DND-41 (cell line): ENCODE data around the gene GNAI2.
"Not testable (repeated sequence)": the region's sequence is repeated elsewhere in the genome, so short reads cannot be mapped to it uniquely, and the experiment has no call there.

Experiments used
- ATAC-seq: fragments of 200-7000 bp; cut with Tn5 transposase; 3 replicates; pipeline ENCODE4 v1.9.1; 2021; ENCODE audit warnings: low read depth; ENCODE audit not compliant: insufficient read depth
- DNase-seq: peaks from one replicate; pipeline ENCODE4 v3.0.0-alpha.2; 2020
- H2AFZ ChIP-seq: 2 replicates; pipeline ENCODE4 v1.6.0; 2012; ENCODE audit warnings: low read depth, low read length
- H3K27ac ChIP-seq: 2 replicates; pipeline ENCODE4 v1.5.1; 2012; ENCODE audit warnings: low read length, inconsistent platforms
- H3K27me3 ChIP-seq: fragments of 200-600 bp; sonication (generic); 2 replicates; pipeline ENCODE4 v1.6.0; 2012; ENCODE audit warnings: low read length, mild to moderate bottlenecking, inconsistent platforms; ENCODE audit not compliant: insufficient read depth, poor library complexity
- H3K36me3 ChIP-seq: 2 replicates; pipeline ENCODE4 v1.5.1; 2012; ENCODE audit warnings: low read length, inconsistent platforms; ENCODE audit not compliant: insufficient read depth
- H3K4me1 ChIP-seq: 2 replicates; pipeline ENCODE4 v1.5.1; 2012; ENCODE audit warnings: mild to moderate bottlenecking, low read length; ENCODE audit not compliant: insufficient read depth
- H3K4me2 ChIP-seq: 2 replicates; pipeline ENCODE4 v1.6.0; 2012; ENCODE audit warnings: mild to moderate bottlenecking, moderate library complexity, low read length, inconsistent platforms; ENCODE audit not compliant: insufficient read depth
- H3K4me3 ChIP-seq, 2 experiments: fragments of 200-600 bp in 1 of 2; shearing (Covaris generic) in 1 of 2; 2 replicates each; pipeline ENCODE4 v1.5.1; 2012 to 2016; ENCODE audit warnings: inconsistent platforms in 2 of 2, low read length in 2 of 2, mild to moderate bottlenecking in 2 of 2, low read depth in 1 of 2, moderate library complexity in 1 of 2
- H3K79me2 ChIP-seq: 2 replicates; pipeline ENCODE4 v1.6.0; 2012; ENCODE audit warnings: low read length, inconsistent platforms; ENCODE audit not compliant: insufficient read depth
- H3K9ac ChIP-seq: 2 replicates; pipeline ENCODE4 v1.6.0; 2012; ENCODE audit warnings: low read depth, mild to moderate bottlenecking, inconsistent platforms, low read length, moderate library complexity
- H3K9me3 ChIP-seq: 2 replicates; pipeline ENCODE4 v1.5.1; 2012; ENCODE audit warnings: low read length, moderate library complexity, mild to moderate bottlenecking, inconsistent platforms; ENCODE audit not compliant: insufficient read depth, severe bottlenecking
- H4K20me1 ChIP-seq: 2 replicates; pipeline ENCODE4 v1.6.0; 2012; ENCODE audit warnings: low read length; ENCODE audit not compliant: insufficient read depth
- CTCF ChIP-seq: IDR thresholded peaks from 2 replicates; pipeline ENCODE4 v1.5.1; 2012; ENCODE audit warnings: borderline replicate concordance, low read length, moderate library complexity, mild to moderate bottlenecking; ENCODE audit not compliant: poor library complexity, severe bottlenecking; ENCODE audit errors: extremely low read depth
- EZH2 ChIP-seq: IDR thresholded peaks from 3 replicates; pipeline ENCODE4 v1.6.1; 2012; ENCODE audit warnings: borderline replicate concordance, low read depth, mild to moderate bottlenecking, moderate library complexity, low read length, inconsistent platforms; ENCODE audit not compliant: severe bottlenecking

The GNAI2 gene

GRCh38 chr3:50210176-50210509 is 25.9 kb upstream of the GNAI2 start:
- Histone ChIP-seq H3K79me2 (no peaks in the 10 kb centered on the region), H3K4me1 (no peaks in the 10 kb centered on the region), H2AFZ (no peak overlapping the region), H3K27ac (no peak overlapping the region), H3K9ac (no peak overlapping the region), H4K20me1 (peaks cover 4% of the 10 kb centered on the region; the same call in 1 of the 2 replicates), H3K4me3 (no peak overlapping the region), H3K27me3 (peaks cover 2% of the 10 kb centered on the region), H3K9me3 (no peaks in the 10 kb centered on the region), H3K36me3 (no peaks in the 10 kb centered on the region), H3K4me2 (no peak overlapping the region)
- TF ChIP-seq EZH2 = no peak
- no peak for TF ChIP-seq CTCF
- DNase-seq (no peak), ATAC-seq (no peak)

- DNase-seq = no peak
- Histone ChIP-seq H3K4me1 (no peaks in the 10 kb centered on the region), H4K20me1 (peaks cover 8% of the 10 kb centered on the region; the same call in 1 of the 2 replicates), H2AFZ (no peak overlapping the region), H3K4me2 (no peak overlapping the region), H3K36me3 (no peaks in the 10 kb centered on the region), H3K9me3 (no peaks in the 10 kb centered on the region), H3K9ac (no peak overlapping the region), H3K79me2 (no peaks in the 10 kb centered on the region), H3K27ac (no peak overlapping the region), H3K27me3 (no peaks in the 10 kb centered on the region), H3K4me3 (no peak overlapping the region)
- TF ChIP-seq CTCF (no peak), EZH2 (no peak)
- ATAC-seq = no peak
These were observed 25.3 kb upstream of the GNAI2 start for GRCh38 chr3:50210510-50211367.

- not testable (repeated sequence) for H3K9ac ChIP-seq, H3K4me1 ChIP-seq, DNase-seq, ATAC-seq, H3K27ac ChIP-seq, H3K27me3 ChIP-seq, H3K4me2 ChIP-seq, H3K79me2 ChIP-seq, H4K20me1 ChIP-seq, H3K9me3 ChIP-seq, H3K4me3 ChIP-seq, H2AFZ ChIP-seq, H3K36me3 ChIP-seq
These were observed 24.7 kb upstream of the GNAI2 start for GRCh38 chr3:50211368-50211717.

- no peak for TF ChIP-seq CTCF
- no peak for TF ChIP-seq EZH2
These were observed 24.1 kb upstream of the GNAI2 start for GRCh38 chr3:50211930-50212329.

More at GRCh38 chr3:50211930-50212329, 24.1 kb upstream of the GNAI2 start:
- H3K27ac ChIP-seq = no peak overlapping the region
- no peak for DNase-seq
- H3K9ac ChIP-seq = no peak overlapping the region
- H3K79me2 ChIP-seq = no peaks in the 10 kb centered on the region
- no peak overlapping the region for H3K4me3 ChIP-seq
- no peak overlapping the region for H2AFZ ChIP-seq
- peaks cover 4% of the 10 kb centered on the region; the same call in 1 of the 2 replicates for H4K20me1 ChIP-seq
- H3K4me2 ChIP-seq = no peak overlapping the region
- no peaks in the 10 kb centered on the region for H3K4me1 ChIP-seq
- H3K36me3 ChIP-seq = no peaks in the 10 kb centered on the region
- no peaks in the 10 kb centered on the region for H3K9me3 ChIP-seq
- ATAC-seq = no peak
- H3K27me3 ChIP-seq = no peaks in the 10 kb centered on the region
